ENCODE data around the gene TCF20.

Gene TCF20

GRCh38 chr22:42281706-42282251 lies 11.3 kb upstream of the TCF20 start:
- Histone ChIP-seq H3K4me1 (ENCODE audit: control insufficient read depth, insufficient read depth, low read length) (peaks cover 19% of the 10 kb centered on the region), H3K9me3 (ENCODE audit: control insufficient read depth in 2 of 2, low read length in 2 of 2) (no peaks in the 10 kb centered on the region), H3K36me3 (ENCODE audit: control insufficient read depth in 2 of 2, insufficient read depth in 2 of 2, low read length in 2 of 2) (no peaks in the 10 kb centered on the region), H3K27ac (ENCODE audit: low read length) (no peak overlapping the region), H3K9ac (ENCODE audit: low read length in 2 of 2) (no peak overlapping the region), H3K4me3 (ENCODE audit: low read length in 2 of 2) (no peak overlapping the region), H3K27me3 (ENCODE audit: control insufficient read depth in 1 of 2, insufficient read depth in 2 of 2, low read length in 2 of 2) (peaks cover 5 to 13% of the 10 kb centered on the region in 2 donors)

DNA sequence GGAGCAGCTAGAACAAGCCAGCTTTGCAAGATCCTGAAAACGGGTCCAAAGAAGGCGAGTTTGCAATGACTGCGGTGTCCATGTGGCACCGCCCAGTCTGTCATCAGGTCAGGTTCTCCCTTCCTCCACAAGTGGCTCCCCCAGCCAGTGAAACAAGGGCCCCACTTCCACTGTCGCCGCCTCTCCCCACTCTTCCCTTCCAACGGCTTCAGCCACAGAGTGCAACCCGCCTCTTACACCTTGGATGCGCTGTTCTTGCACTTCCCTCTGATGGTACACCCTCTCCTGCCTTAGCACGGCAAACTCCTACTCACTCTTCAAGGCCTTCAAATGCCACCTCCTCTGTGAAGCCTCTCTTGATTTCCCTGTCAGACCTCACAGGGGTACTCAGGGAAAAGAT lies 10.8 kb upstream of the TCF20 start:
- H3K9ac ChIP-seq (ENCODE audit: low read length in 2 of 2), result no peak overlapping the region
- H3K4me1 ChIP-seq (ENCODE audit: control insufficient read depth, insufficient read depth, low read length), result peaks cover 19% of the 10 kb centered on the region
- H3K27me3 ChIP-seq (ENCODE audit: control insufficient read depth in 1 of 2, insufficient read depth in 2 of 2, low read length in 2 of 2), result peaks cover 3 to 13% of the 10 kb centered on the region in 2 donors
- no peak overlapping the region for H3K4me3 ChIP-seq (ENCODE audit: low read length in 2 of 2)
- H3K36me3 ChIP-seq (ENCODE audit: control insufficient read depth in 2 of 2, insufficient read depth in 2 of 2, low read length in 2 of 2), result no peaks in the 10 kb centered on the region
- H3K27ac ChIP-seq (ENCODE audit: low read length), result no peak overlapping the region
- H3K9me3 ChIP-seq (ENCODE audit: control insufficient read depth in 2 of 2, low read length in 2 of 2), result no peaks in the 10 kb centered on the region

DNA sequence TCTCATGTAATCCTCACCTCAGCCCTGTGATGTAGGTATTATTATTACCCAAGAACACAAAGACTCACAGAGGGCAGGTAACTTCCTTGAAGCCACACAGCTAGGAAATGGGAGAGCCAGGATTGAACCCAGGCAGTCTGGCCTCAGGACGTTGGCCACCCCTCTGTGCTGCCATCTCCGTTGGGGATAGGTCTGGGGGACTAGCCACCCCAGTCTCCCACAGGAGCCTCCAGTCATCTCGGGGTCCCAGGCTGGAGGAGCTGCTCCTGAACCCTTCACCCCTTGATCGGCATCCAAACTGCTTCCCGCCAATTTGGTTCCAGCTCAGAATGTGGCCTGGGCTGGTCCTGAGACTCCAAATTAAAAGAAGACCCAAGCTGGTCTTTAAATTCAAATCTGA lies 10.4 kb upstream of the TCF20 start:
- H3K4me3 ChIP-seq (ENCODE audit: low read length in 2 of 2), result no peak overlapping the region
- H3K4me1 ChIP-seq (ENCODE audit: control insufficient read depth, insufficient read depth, low read length), result peaks cover 19% of the 10 kb centered on the region
- H3K27ac ChIP-seq (ENCODE audit: low read length), result no peak overlapping the region
- H3K9me3 ChIP-seq (ENCODE audit: control insufficient read depth in 2 of 2, low read length in 2 of 2), result no peaks in the 10 kb centered on the region
- no peaks in the 10 kb centered on the region for H3K36me3 ChIP-seq (ENCODE audit: control insufficient read depth in 2 of 2, insufficient read depth in 2 of 2, low read length in 2 of 2)
- H3K9ac ChIP-seq (ENCODE audit: low read length in 2 of 2), result no peak overlapping the region
- peaks cover 3 to 13% of the 10 kb centered on the region in 2 donors for H3K27me3 ChIP-seq (ENCODE audit: control insufficient read depth in 1 of 2, insufficient read depth in 2 of 2, low read length in 2 of 2)

- Histone ChIP-seq H3K36me3 (ENCODE audit: control insufficient read depth in 2 of 2, insufficient read depth in 2 of 2, low read length in 2 of 2) (no peaks in the 10 kb centered on the region), H3K4me3 (ENCODE audit: low read length in 2 of 2) (no peak overlapping the region), H3K27ac (ENCODE audit: low read length) (no peak overlapping the region), H3K9ac (ENCODE audit: low read length in 2 of 2) (no peak overlapping the region), H3K9me3 (ENCODE audit: control insufficient read depth in 2 of 2, low read length in 2 of 2) (no peaks in the 10 kb centered on the region), H3K4me1 (ENCODE audit: control insufficient read depth, insufficient read depth, low read length) (peaks cover 19% of the 10 kb centered on the region), H3K27me3 (ENCODE audit: control insufficient read depth in 1 of 2, insufficient read depth in 2 of 2, low read length in 2 of 2) (peaks cover 3 to 12% of the 10 kb centered on the region in 2 donors)
Observed at GRCh38 chr22:42280140-42280539, 9.7 kb upstream of the TCF20 start.

- H3K9ac ChIP-seq (ENCODE audit: low read length in 2 of 2), result no peak overlapping the region
- no peaks in the 10 kb centered on the region for H3K36me3 ChIP-seq (ENCODE audit: control insufficient read depth in 2 of 2, insufficient read depth in 2 of 2, low read length in 2 of 2)
- H3K27ac ChIP-seq (ENCODE audit: low read length), result no peak overlapping the region
- H3K9me3 ChIP-seq (ENCODE audit: control insufficient read depth in 2 of 2, low read length in 2 of 2), result no peaks in the 10 kb centered on the region
- H3K27me3 ChIP-seq (ENCODE audit: control insufficient read depth in 1 of 2, insufficient read depth in 2 of 2, low read length in 2 of 2), result peaks cover 0 to 7% of the 10 kb centered on the region in 2 donors
- H3K4me3 ChIP-seq (ENCODE audit: low read length in 2 of 2), result no peak overlapping the region
- H3K4me1 ChIP-seq (ENCODE audit: control insufficient read depth, insufficient read depth, low read length), result peaks cover 19% of the 10 kb centered on the region
Observed at GRCh38 chr22:42279425-42280020, 9.1 kb upstream of the TCF20 start.

GRCh38 chr22:42277988-42278776 lies 7.7 kb upstream of the TCF20 start:
- no peaks in the 10 kb centered on the region for H3K27me3 ChIP-seq (ENCODE audit: control insufficient read depth in 1 of 2, insufficient read depth in 2 of 2, low read length in 2 of 2)
- H3K9me3 ChIP-seq (ENCODE audit: control insufficient read depth in 2 of 2, low read length in 2 of 2), result no peaks in the 10 kb centered on the region
- no peak overlapping the region for H3K27ac ChIP-seq (ENCODE audit: low read length)
- H3K9ac ChIP-seq (ENCODE audit: low read length in 2 of 2), result no peak overlapping the region
- peaks cover 12% of the 10 kb centered on the region for H3K4me1 ChIP-seq (ENCODE audit: control insufficient read depth, insufficient read depth, low read length)
- H3K4me3 ChIP-seq (ENCODE audit: low read length in 2 of 2), result no peak overlapping the region
- H3K36me3 ChIP-seq (ENCODE audit: control insufficient read depth in 2 of 2, insufficient read depth in 2 of 2, low read length in 2 of 2), result no peaks in the 10 kb centered on the region

GRCh38 chr22:42277232-42277753 lies 6.8 kb upstream of the TCF20 start:
- H3K9me3 ChIP-seq (ENCODE audit: control insufficient read depth in 2 of 2, low read length in 2 of 2), result no peaks in the 10 kb centered on the region

DNA sequence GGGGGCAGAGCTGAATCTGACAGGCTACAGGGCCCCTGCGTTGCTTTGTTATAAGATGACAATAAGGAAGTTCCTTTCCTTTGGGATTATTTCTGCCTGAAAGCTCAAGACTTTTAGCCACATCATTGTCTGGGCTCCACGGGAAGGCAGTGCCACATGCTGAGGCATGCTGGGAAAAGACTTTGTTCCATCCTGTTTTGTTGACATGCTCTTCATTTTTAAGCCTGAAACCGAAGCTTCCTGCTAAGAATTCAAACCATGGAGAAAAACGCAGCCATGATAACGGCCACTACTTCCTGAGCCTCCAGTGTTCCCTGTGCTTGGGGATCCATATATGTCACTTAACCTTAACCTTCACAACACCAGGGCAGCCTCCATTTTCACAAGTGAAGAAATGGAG lies 5.5 kb upstream of the TCF20 start:
- Histone ChIP-seq H3K4me1 (ENCODE audit: control insufficient read depth, insufficient read depth, low read length) (peaks cover 2% of the 10 kb centered on the region), H3K27ac (ENCODE audit: low read length) (no peak overlapping the region), H3K27me3 (ENCODE audit: control insufficient read depth in 1 of 2, insufficient read depth in 2 of 2, low read length in 2 of 2) (no peaks in the 10 kb centered on the region)

More at GRCh38 chr22:42277232-42277753, 6.8 kb upstream of the TCF20 start:
- Histone ChIP-seq H3K27ac (ENCODE audit: low read length) (no peak overlapping the region), H3K4me3 (ENCODE audit: low read length in 2 of 2) (no peak overlapping the region), H3K36me3 (ENCODE audit: control insufficient read depth in 2 of 2, insufficient read depth in 2 of 2, low read length in 2 of 2) (no peaks in the 10 kb centered on the region), H3K4me1 (ENCODE audit: control insufficient read depth, insufficient read depth, low read length) (peaks cover 3% of the 10 kb centered on the region), H3K27me3 (ENCODE audit: control insufficient read depth in 1 of 2, insufficient read depth in 2 of 2, low read length in 2 of 2) (no peaks in the 10 kb centered on the region), H3K9ac (ENCODE audit: low read length in 2 of 2) (no peak overlapping the region)

GRCh38 chr22:42275176-42275575 lies 4.7 kb upstream of the TCF20 start:
- Histone ChIP-seq H3K4me1 (ENCODE audit: control insufficient read depth, insufficient read depth, low read length) (peaks cover 4% of the 10 kb centered on the region), H3K9me3 (ENCODE audit: control insufficient read depth in 2 of 2, low read length in 2 of 2) (no peaks in the 10 kb centered on the region), H3K4me3 (ENCODE audit: low read length in 2 of 2) (no peak overlapping the region), H3K9ac (ENCODE audit: low read length in 2 of 2) (no peak overlapping the region), H3K27me3 (ENCODE audit: control insufficient read depth in 1 of 2, insufficient read depth in 2 of 2, low read length in 2 of 2) (no peaks in the 10 kb centered on the region), H3K36me3 (ENCODE audit: control insufficient read depth in 2 of 2, insufficient read depth in 2 of 2, low read length in 2 of 2) (no peaks in the 10 kb centered on the region), H3K27ac (ENCODE audit: low read length) (no peak overlapping the region)

More for the DNA sequence above, 5.5 kb upstream of the TCF20 start:
- Histone ChIP-seq H3K36me3 (ENCODE audit: control insufficient read depth in 2 of 2, insufficient read depth in 2 of 2, low read length in 2 of 2) (no peaks in the 10 kb centered on the region), H3K9ac (ENCODE audit: low read length in 2 of 2) (no peak overlapping the region), H3K9me3 (ENCODE audit: control insufficient read depth in 2 of 2, low read length in 2 of 2) (no peaks in the 10 kb centered on the region), H3K4me3 (ENCODE audit: low read length in 2 of 2) (no peak overlapping the region)

- Histone ChIP-seq H3K9ac (ENCODE audit: low read length in 2 of 2) (no peak overlapping the region), H3K9me3 (ENCODE audit: control insufficient read depth in 2 of 2, low read length in 2 of 2) (no peaks in the 10 kb centered on the region), H3K4me3 (ENCODE audit: low read length in 2 of 2) (no peak overlapping the region), H3K27ac (ENCODE audit: low read length) (no peak overlapping the region), H3K4me1 (ENCODE audit: control insufficient read depth, insufficient read depth, low read length) (peaks cover 9% of the 10 kb centered on the region), H3K27me3 (ENCODE audit: control insufficient read depth in 1 of 2, insufficient read depth in 2 of 2, low read length in 2 of 2) (no peaks in the 10 kb centered on the region), H3K36me3 (ENCODE audit: control insufficient read depth in 2 of 2, insufficient read depth in 2 of 2, low read length in 2 of 2) (no peaks in the 10 kb centered on the region)
Observed at GRCh38 chr22:42273855-42274451, 3.5 kb upstream of the TCF20 start.
